IMR-90 (cell line): ENCODE results near the gene USP32. TPM values are rescaled to one million over a fixed set of nuclear protein-coding genes. Genes with fewer than 3 reads are reported as not detected.

Experiments
- ATAC-seq: fragments of 200-7000 bp; cut with Tn5 transposase; 2 replicates; pipeline ENCODE4 v1.9.1; 2020; ENCODE audit warnings: low read depth, mild to moderate bottlenecking, moderate library complexity
- BruUV-seq: library from RNA; stranded (reverse); fragments of 400-500 nt; replicated peaks from 2 replicates; lab custom pipeline; 2021; lab: Mats Ljungman, UMichigan
- CTCF ChIA-PET: fragments of 300-600 bp; formaldehyde crosslinking; extraction: SDS; loops from one replicate; lab custom pipeline; 2021; ENCODE audit warnings: antibody characterized with exemption; lab: Yijun Ruan, JAX
- POLR2A ChIA-PET: fragments of 300-600 bp; sonication (Branson Sonifier 250); formaldehyde crosslinking; loops from one replicate; lab custom pipeline; 2022; ENCODE audit warnings: antibody characterized with exemption; ENCODE audit not compliant: unreplicated experiment; lab: Charles Lee
- DNase-seq: peaks from one replicate; pipeline ENCODE4 v3.0.0; 2013
- H2AFZ ChIP-seq: replicated peaks from 2 replicates; pipeline ENCODE3; 2013; ENCODE audit warnings: low read length, mild to moderate bottlenecking; ENCODE audit not compliant: poor library complexity
- H2AK5ac ChIP-seq: 2 replicates; pipeline ENCODE4 v1.6.1; 2013; ENCODE audit warnings: low read depth, low read length, inconsistent platforms
- H2AK9ac ChIP-seq: replicated peaks from 2 replicates; pipeline ENCODE3; 2013; ENCODE audit warnings: mild to moderate bottlenecking, low read depth, low read length, moderate library complexity; ENCODE audit not compliant: poor library complexity
- H2BK120ac ChIP-seq: 2 replicates; pipeline ENCODE4 v1.6.1; 2013; ENCODE audit warnings: low read depth, low read length, inconsistent platforms
- H2BK15ac ChIP-seq: 3 replicates; pipeline ENCODE4 v1.6.1; 2013; ENCODE audit warnings: low read depth, low read length, inconsistent platforms
- H2BK20ac ChIP-seq: 2 replicates; pipeline ENCODE4 v1.6.1; 2013; ENCODE audit warnings: low read depth, mild to moderate bottlenecking, inconsistent platforms, low read length, moderate library complexity
- H2BK5ac ChIP-seq: 2 replicates; pipeline ENCODE4 v1.6.1; 2013; ENCODE audit warnings: mild to moderate bottlenecking, low read depth, low read length, inconsistent platforms; ENCODE audit not compliant: poor library complexity, severe bottlenecking
- H3K14ac ChIP-seq: replicated peaks from 2 replicates; pipeline ENCODE4 v1.6.1; 2013; ENCODE audit warnings: low read depth, low read length, inconsistent platforms
- H3K18ac ChIP-seq: 2 replicates; pipeline ENCODE4 v1.6.1; 2013; ENCODE audit warnings: low read depth, low read length, control low read depth
- H3K23ac ChIP-seq: 2 replicates; pipeline ENCODE4 v1.6.1; 2013; ENCODE audit warnings: low read depth, low read length, inconsistent platforms
- H3K27ac ChIP-seq: 2 replicates; pipeline ENCODE4 v1.5.1; 2013; ENCODE audit warnings: mild to moderate bottlenecking, control low read depth, low read length; ENCODE audit not compliant: insufficient read depth
- H3K27me3 ChIP-seq: 2 replicates; pipeline ENCODE4 v1.6.1; 2013; ENCODE audit warnings: low read length; ENCODE audit not compliant: control insufficient read depth, insufficient read depth
- H3K36me3 ChIP-seq: 2 replicates; pipeline ENCODE4 v1.6.1; 2013; ENCODE audit warnings: low read length, mixed read lengths; ENCODE audit not compliant: control insufficient read depth, insufficient read depth
- H3K4ac ChIP-seq: 2 replicates; pipeline ENCODE4 v1.6.1; 2013; ENCODE audit warnings: low read depth, low read length, inconsistent platforms
- H3K4me1 ChIP-seq: 2 replicates; pipeline ENCODE4 v1.6.1; 2013; ENCODE audit warnings: low read length, mixed read lengths; ENCODE audit not compliant: control insufficient read depth, insufficient read depth
- H3K4me2 ChIP-seq: 2 replicates; pipeline ENCODE4 v1.6.1; 2013; ENCODE audit warnings: low read depth, mild to moderate bottlenecking, control low read depth, low read length, moderate library complexity
- H3K4me3 ChIP-seq: 2 replicates; pipeline ENCODE4 v1.5.1; 2013; ENCODE audit warnings: low read depth, mild to moderate bottlenecking, control low read depth, low read length, moderate library complexity; ENCODE audit not compliant: insufficient read depth
- H3K56ac ChIP-seq: 2 replicates; pipeline ENCODE4 v1.6.1; 2013; ENCODE audit warnings: low read length, inconsistent platforms; ENCODE audit not compliant: insufficient read depth; ENCODE audit errors: extremely low read depth
- H3K79me1 ChIP-seq, 2 experiments: 2 replicates each; pipeline ENCODE4 v1.6.1; 2013; ENCODE audit warnings: low read length in 2 of 2, inconsistent platforms in 1 of 2, low read depth in 1 of 2
- H3K9ac ChIP-seq: 2 replicates; pipeline ENCODE4 v1.6.1; 2013; ENCODE audit warnings: low read depth, low read length, control low read depth
- H3K9me1 ChIP-seq: 2 replicates; pipeline ENCODE4 v1.6.1; 2013; ENCODE audit warnings: low read length, inconsistent platforms; ENCODE audit not compliant: insufficient read depth
- H3K9me3 ChIP-seq: 2 replicates; pipeline ENCODE4 v1.6.1; 2013; ENCODE audit warnings: low read length; ENCODE audit not compliant: control insufficient read depth, insufficient read depth
- H4K20me1 ChIP-seq: 2 replicates; pipeline ENCODE4 v1.6.1; 2013; ENCODE audit warnings: low read length, inconsistent platforms; ENCODE audit not compliant: insufficient read depth
- H4K5ac ChIP-seq: 2 replicates; pipeline ENCODE4 v1.6.1; 2013; ENCODE audit warnings: mild to moderate bottlenecking, low read depth, low read length, control low read depth
- H4K8ac ChIP-seq, 2 experiments: 2 replicates each; pipeline ENCODE4 v1.6.1; 2013; ENCODE audit warnings: low read depth in 2 of 2, low read length in 2 of 2, control low read depth in 1 of 2, inconsistent platforms in 1 of 2
- H4K91ac ChIP-seq: 2 replicates; pipeline ENCODE4 v1.6.1; 2013; ENCODE audit warnings: low read depth, low read length, inconsistent platforms; ENCODE audit not compliant: insufficient read depth
- BHLHE40 ChIP-seq: fragments of 150-350 bp; IDR thresholded peaks from 2 replicates; pipeline ENCODE4 v1.6.1; 2016; ENCODE audit warnings: mild to moderate bottlenecking, low read depth, low read length
- CEBPB ChIP-seq: IDR thresholded peaks from 2 replicates; pipeline ENCODE4 v1.6.1; 2012; ENCODE audit warnings: low read depth, low read length, improper control_type of control experiment
- CHD1 ChIP-seq: IDR thresholded peaks from 2 replicates; pipeline ENCODE4 v1.6.1; 2012; ENCODE audit warnings: low read depth, low read length, improper control_type of control experiment
- FOS ChIP-seq: fragments of 150-350 bp; IDR thresholded peaks from 2 replicates; pipeline ENCODE4 v1.6.1; 2016; ENCODE audit warnings: low read depth, low read length
- MAFK ChIP-seq: IDR thresholded peaks from 2 replicates; pipeline ENCODE4 v1.6.1; 2012; ENCODE audit warnings: low read depth, low read length, improper control_type of control experiment
- MAZ ChIP-seq: IDR thresholded peaks from 2 replicates; pipeline ENCODE4 v1.6.1; 2012; ENCODE audit warnings: low read depth, mild to moderate bottlenecking, low read length, improper control_type of control experiment, moderate library complexity, borderline replicate concordance
- MXI1 ChIP-seq: IDR thresholded peaks from 2 replicates; pipeline ENCODE4 v1.6.1; 2012; ENCODE audit warnings: low read depth, mild to moderate bottlenecking, low read length, moderate library complexity, borderline replicate concordance
- NFE2L2 ChIP-seq: fragments of 150-350 bp; IDR thresholded peaks from 2 replicates; pipeline ENCODE4 v1.6.1; 2016; ENCODE audit warnings: low read depth, mild to moderate bottlenecking, low read length
- POLR2A ChIP-seq: IDR thresholded peaks from 2 replicates; pipeline ENCODE4 v1.6.1; 2012; ENCODE audit warnings: mild to moderate bottlenecking, low read depth, low read length
- RAD21 ChIP-seq: IDR thresholded peaks from 2 replicates; pipeline ENCODE4 v1.6.1; 2012; ENCODE audit warnings: low read length, improper control_type of control experiment
- RCOR1 ChIP-seq: IDR thresholded peaks from 2 replicates; pipeline ENCODE4 v1.6.1; 2012; ENCODE audit warnings: mild to moderate bottlenecking, low read length, improper control_type of control experiment; ENCODE audit not compliant: insufficient replicate concordance
- RFX5 ChIP-seq: IDR thresholded peaks from 2 replicates; pipeline ENCODE4 v1.8.0; 2012; ENCODE audit warnings: low read depth, mild to moderate bottlenecking, low read length, moderate library complexity
- SMC3 ChIP-seq: fragments of 150-350 bp; IDR thresholded peaks from 2 replicates; pipeline ENCODE4 v1.6.1; 2016; ENCODE audit warnings: low read depth, mild to moderate bottlenecking, antibody characterized with exemption, low read length, moderate library complexity
- WGBS, 2 experiments: methylation state at CpG; one replicate each; pipeline versions ENCODE4 v1.1.5 to v1.1.7; 2013; ENCODE audit warnings: missing lambda C conversion rate in 2 of 2; ENCODE audit not compliant: insufficient read length in 1 of 2; ENCODE audit errors: extremely low coverage in 2 of 2; 5-methylcytosine and 5-hydroxymethylcytosine counted together
- dilution Hi-C: fragments of 300-500 bp; cut with HindIII; formaldehyde crosslinking; loops from one replicate; pipeline ENCODE4 v1.14.3; 2018; ENCODE audit warnings: low sequenced_read_pairs; ENCODE audit not compliant: unreplicated experiment
- in situ Hi-C: fragments of 300-500 bp; cut with MboI; formaldehyde crosslinking; loops from 3 replicates; pipeline ENCODE4 v1.14.3; 2019; ENCODE audit warnings: low sequenced_read_pairs, inconsistent platforms, mixed read lengths
- intact Hi-C: fragments of 100-400 bp; cut with micrococcal nuclease; formaldehyde crosslinking; loops from 2 replicates; pipeline ENCODE4 v1.10.0; 2022
- polyA plus RNA-seq, 3 experiments: library from polyadenylated mRNA; depleted of rRNA; stranded (reverse); fragments of >200 nt; gene quantifications; 2 replicates each; pipeline ENCODE4 v1.2.3, GENCODE V29; 2012; ENCODE audit warnings: low replicate concordance in 1 of 3
- total RNA-seq: library from RNA; depleted of rRNA; stranded (reverse); fragments of >200 nt; gene quantifications from 2 replicates; pipeline ENCODE4 v1.2.3, GENCODE V29; 2012
- TF ChIP-seq, protein P1 (sequence below): fragments of 150-350 bp; IDR thresholded peaks from 2 replicates; pipeline ENCODE4 v1.6.1; 2017; ENCODE audit warnings: mild to moderate bottlenecking, antibody characterized with exemption, low read length, low read depth
- TF ChIP-seq, protein P2 (sequence below): conservative IDR thresholded peaks from 2 replicates; pipeline ENCODE4 v1.5.1; 2012; ENCODE audit warnings: mild to moderate bottlenecking, low read depth, low read length, improper control_type of control experiment

USP32 gene
- total and polyA plus RNA-seq, 2 of the 4 experiments (the other 2 are of a cell fraction), result 16.8 to 46.8 TPM

DNA sequence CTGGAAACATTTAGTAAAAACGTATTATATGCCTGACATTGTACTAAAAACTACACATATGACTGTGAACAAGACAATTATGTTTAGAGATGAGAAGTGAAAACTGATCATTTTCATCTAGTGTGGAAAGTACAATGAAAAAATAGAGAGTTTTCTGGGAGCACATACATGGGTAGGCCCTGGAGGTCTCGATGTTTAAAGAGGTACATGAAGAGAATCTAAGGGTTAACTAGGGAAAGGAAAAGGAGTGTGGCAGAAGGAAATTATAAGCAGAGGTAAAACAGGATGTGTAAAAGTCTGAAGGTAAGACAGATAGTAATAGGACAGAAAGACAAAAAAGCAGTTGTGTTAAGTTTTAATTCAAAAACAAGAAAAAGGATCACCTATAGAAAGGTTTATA lies 113.7 kb downstream of the USP32 start:
- CTCF ChIA-PET, result interaction anchor here (0.6 kb wide), 1 partner anchor 239 kb away, joined by 5 read pairs; no protein-coding TSS in a partner anchor
- 100% methylated on average over 1 of the region's 2 CpGs; no CpG with 5 or more reads in 1 of the 2 experiments for WGBS, 2 experiments

More for the DNA sequence above, 113.7 kb downstream of the USP32 start:
- no peak overlapping the region for H4K91ac ChIP-seq
- H3K56ac ChIP-seq, result no peak overlapping the region
- no peak overlapping the region for H2AFZ ChIP-seq
- H3K23ac ChIP-seq, result no peak overlapping the region
- H3K36me3 ChIP-seq, result no peaks in the 10 kb centered on the region
- no peak overlapping the region for H3K4ac ChIP-seq
- TF ChIP-seq MAZ (no peak), MXI1 (no peak), BHLHE40 (no peak), SMC3 (no peak), MAFK (no peak), CHD1 (no peak), RFX5 (no peak), FOS (no peak), RAD21 (no peak), RCOR1 (no peak), NFE2L2 (no peak), CEBPB (no peak), POLR2A (no peak)
- TF ChIP-seq, protein P1, sequence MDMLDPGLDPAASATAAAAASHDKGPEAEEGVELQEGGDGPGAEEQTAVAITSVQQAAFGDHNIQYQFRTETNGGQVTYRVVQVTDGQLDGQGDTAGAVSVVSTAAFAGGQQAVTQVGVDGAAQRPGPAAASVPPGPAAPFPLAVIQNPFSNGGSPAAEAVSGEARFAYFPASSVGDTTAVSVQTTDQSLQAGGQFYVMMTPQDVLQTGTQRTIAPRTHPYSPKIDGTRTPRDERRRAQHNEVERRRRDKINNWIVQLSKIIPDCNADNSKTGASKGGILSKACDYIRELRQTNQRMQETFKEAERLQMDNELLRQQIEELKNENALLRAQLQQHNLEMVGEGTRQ, result no peak
- TF ChIP-seq, protein P2, sequence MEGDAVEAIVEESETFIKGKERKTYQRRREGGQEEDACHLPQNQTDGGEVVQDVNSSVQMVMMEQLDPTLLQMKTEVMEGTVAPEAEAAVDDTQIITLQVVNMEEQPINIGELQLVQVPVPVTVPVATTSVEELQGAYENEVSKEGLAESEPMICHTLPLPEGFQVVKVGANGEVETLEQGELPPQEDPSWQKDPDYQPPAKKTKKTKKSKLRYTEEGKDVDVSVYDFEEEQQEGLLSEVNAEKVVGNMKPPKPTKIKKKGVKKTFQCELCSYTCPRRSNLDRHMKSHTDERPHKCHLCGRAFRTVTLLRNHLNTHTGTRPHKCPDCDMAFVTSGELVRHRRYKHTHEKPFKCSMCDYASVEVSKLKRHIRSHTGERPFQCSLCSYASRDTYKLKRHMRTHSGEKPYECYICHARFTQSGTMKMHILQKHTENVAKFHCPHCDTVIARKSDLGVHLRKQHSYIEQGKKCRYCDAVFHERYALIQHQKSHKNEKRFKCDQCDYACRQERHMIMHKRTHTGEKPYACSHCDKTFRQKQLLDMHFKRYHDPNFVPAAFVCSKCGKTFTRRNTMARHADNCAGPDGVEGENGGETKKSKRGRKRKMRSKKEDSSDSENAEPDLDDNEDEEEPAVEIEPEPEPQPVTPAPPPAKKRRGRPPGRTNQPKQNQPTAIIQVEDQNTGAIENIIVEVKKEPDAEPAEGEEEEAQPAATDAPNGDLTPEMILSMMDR, result no peak
- no peak overlapping the region for H3K14ac ChIP-seq
- no peak overlapping the region for H3K4me2 ChIP-seq
- H3K9me3 ChIP-seq, result no peaks in the 10 kb centered on the region
- H4K20me1 ChIP-seq, result no peaks in the 10 kb centered on the region; the same call in 1 of the 2 replicates
- no peak overlapping the region for H4K5ac ChIP-seq
- no peak overlapping the region for H4K8ac ChIP-seq
- H3K79me1 ChIP-seq, result peaks cover 10 to 33% of the 10 kb centered on the region in 2 experiments
- H2AK5ac ChIP-seq, result no peak overlapping the region
- DNase-seq (no peak), ATAC-seq (no peak)
- intact Hi-C loops (no loop called here), dilution Hi-C loops (no loop called here), in situ Hi-C loops (no loop called here)
- POLR2A ChIA-PET, result no interaction called here
- peaks cover 3% of the 10 kb centered on the region; the same call in 1 of the 2 replicates for H3K9me1 ChIP-seq
- H2BK120ac ChIP-seq, result no peak overlapping the region
- H3K4me1 ChIP-seq, result no peaks in the 10 kb centered on the region; the same call in 1 of the 2 replicates
- no peak overlapping the region for H2BK15ac ChIP-seq
- no TSS peak for BruUV-seq
- no peak overlapping the region for H2BK20ac ChIP-seq
- no peak overlapping the region for H3K4me3 ChIP-seq
- H3K27me3 ChIP-seq, result no peaks in the 10 kb centered on the region
- H3K18ac ChIP-seq, result no peak overlapping the region
- H2BK5ac ChIP-seq, result no peak overlapping the region
- no peak overlapping the region for H3K9ac ChIP-seq
- H3K27ac ChIP-seq, result no peak overlapping the region
- H2AK9ac ChIP-seq, result no peak overlapping the region
